Measurements from ENCODE around the gene CUL7.

The CUL7 gene

GRCh38 chr6:43076464-43077332, 23.0 kb upstream of the CUL7 start:
- no peak for DNase-seq

DNA sequence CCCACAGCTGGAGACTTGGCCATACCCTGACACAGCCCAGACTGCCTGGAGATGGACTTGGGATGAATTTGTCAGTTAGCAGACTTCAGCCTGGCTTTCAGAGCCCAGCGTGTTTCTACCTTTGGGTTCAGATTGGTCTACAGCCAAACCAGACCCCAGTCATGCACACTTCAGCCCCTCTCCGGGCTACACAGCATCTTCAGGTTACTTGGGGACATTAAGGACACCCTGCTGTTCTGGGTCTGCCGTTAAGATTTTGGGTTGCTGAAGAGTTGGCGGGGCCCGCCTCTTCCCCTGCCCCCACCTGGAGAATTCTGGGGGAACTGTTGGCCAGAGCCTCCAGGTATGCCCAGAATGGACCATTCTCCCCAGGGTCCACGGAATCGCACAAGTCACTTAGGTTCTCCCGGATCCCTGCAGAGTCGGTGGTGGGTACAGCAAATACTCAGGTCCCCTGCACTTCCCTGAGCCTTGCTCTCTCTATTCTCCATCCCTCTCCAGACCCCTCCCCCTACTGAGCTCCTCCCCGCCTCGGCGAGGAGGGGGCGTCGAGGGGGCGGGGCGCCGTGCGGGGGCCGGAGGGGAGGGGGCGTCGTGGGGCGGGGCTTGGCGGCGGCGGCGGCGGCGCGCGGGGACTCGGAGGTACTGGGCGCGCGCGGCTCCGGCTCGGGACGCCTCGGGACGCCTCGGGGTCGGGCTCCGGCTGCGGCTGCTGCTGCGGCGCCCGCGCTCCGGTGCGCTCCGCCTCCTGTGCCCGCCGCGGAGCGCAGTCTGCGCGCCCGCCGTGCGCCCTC, 22.2 kb upstream of the CUL7 start, which contains the start of gene PTK7:
Gene PTK7, plus strand, starts transcription at position 645 of the 794 bp plus-strand sequence. CDS start 175 bp downstream, outside the sequence.
- peak; percentile 19 for DNase-seq

- DNase-seq: no peak
Measured at GRCh38 chr6:43074847-43075669, 21.4 kb upstream of the CUL7 start.

DNA sequence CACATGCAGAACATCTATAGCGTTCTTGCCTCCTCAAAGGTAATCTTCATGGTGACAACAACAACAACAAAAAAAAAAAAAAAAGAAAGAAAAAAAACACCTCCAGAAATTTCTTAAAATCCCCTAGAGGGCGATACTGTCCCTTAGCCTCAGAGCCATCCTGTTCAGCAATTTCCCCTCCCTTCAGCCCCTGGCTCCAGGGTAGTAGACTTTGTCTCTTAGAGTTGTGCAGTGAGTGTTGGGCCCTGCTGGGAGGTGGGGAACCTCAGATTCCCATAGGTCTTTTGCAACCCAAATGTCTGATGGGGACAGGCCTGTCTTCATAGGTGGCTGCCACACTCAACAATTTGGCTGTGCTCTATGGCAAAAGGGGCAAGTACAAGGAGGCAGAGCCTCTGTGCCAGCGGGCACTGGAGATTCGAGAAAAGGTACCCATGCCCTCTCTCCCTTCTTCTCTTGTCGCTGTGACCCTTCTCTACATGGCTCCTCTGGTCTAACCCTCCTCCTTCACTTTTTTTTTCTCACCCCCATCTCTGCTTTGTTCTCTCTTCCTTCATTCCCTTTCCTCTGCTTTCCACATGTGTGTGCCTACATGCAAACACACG, 16.5 kb upstream of the CUL7 start:
- no peak for DNase-seq

DNA sequence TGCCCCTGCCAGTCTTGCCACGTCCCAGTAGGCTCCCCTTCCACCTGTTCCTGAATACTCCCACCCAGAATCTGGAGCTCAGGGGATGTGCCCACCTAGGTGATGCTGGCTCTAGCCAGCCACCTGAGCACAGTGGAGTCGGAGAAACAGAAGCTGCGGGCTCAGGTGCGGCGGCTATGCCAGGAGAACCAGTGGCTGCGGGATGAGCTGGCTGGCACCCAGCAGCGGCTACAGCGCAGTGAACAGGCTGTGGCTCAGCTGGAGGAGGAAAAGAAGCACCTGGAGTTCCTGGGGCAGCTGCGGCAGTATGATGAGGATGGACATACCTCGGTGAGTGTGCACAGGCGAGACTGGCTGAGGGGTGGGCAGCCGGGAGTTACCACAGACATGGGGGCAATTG, 9.2 kb upstream of the CUL7 start:
- DNase-seq: no peak

- DNase-seq: no peak
Measured at GRCh38 chr6:43061861-43062260, 8.2 kb upstream of the CUL7 start.

DNA sequence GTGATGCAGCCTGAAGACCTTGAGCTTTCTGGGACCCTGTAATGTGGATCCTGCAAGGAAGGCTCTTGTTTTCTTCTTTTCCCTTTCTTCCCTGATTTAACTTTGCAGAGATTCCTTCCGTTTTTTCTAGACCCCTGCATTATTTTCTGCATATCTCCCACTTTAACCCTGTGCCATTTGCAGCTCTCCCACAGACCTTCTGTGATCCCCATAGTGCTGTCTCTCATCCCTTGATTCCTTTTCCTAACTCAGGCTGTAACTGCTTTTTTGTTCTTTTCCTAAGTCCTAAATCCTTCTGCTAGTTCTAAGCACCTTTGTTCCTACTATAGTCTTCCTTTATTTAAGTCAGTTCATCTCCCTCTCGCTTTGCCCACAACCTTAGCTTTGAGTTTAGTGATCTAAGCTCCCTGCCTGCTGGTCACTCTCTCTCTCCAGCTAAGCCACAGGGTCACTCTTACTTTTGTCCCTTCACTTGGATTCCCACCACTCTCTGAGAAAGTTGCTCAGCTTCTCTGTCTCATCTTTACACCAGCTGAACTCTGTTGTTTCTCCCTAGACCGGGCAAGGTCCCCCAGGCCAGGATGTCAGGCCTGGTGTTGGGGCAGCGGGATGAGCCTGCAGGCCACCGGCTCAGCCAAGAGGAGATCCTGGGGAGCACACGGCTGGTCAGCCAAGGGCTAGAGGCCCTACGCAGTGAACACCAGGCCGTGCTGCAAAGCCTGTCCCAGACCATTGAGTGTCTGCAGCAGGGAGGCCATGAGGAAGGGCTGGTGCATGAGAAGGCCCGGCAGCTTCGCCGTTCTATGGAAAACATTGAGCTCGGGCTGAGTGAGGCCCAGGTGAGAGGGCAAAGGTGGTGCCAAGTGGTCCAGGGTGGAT, 7.3 kb upstream of the CUL7 start:
- no peak for DNase-seq

DNA sequence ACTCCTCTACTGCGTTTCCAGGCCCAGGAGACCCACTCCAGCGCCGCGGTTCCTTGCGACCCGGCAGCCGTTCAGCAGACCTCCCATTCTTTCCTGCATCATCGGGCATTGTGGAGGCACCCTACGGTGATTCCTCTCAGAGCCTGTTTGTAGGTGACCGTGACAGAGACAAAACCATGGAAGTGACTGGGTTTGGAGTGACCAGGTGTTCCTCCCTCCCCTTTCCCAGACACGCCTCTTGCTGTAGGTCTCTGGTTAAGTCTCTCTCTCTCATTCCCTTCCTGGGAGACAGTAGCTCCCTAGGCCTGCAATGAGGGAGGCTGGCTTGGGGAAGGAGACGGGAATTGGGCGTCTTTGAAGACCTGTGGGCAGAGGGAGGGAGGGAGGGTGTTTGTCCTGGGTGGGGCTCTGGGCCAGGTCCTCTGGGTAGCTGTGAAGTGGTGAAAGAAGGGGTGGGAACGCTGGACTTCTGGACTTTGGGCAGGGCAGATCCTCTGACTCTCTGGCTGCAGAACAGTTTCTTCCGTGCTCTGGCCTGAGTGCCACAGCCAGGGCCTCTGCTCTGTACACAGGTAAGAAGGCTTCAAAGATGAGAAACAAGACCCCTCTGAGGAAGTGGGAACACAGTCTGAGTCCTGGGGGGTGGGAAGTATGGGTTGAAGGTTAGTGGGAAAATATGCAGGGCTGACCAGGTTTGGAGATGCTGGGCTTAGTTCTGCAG, 6.5 kb upstream of the CUL7 start:
- no peak for DNase-seq

DNA sequence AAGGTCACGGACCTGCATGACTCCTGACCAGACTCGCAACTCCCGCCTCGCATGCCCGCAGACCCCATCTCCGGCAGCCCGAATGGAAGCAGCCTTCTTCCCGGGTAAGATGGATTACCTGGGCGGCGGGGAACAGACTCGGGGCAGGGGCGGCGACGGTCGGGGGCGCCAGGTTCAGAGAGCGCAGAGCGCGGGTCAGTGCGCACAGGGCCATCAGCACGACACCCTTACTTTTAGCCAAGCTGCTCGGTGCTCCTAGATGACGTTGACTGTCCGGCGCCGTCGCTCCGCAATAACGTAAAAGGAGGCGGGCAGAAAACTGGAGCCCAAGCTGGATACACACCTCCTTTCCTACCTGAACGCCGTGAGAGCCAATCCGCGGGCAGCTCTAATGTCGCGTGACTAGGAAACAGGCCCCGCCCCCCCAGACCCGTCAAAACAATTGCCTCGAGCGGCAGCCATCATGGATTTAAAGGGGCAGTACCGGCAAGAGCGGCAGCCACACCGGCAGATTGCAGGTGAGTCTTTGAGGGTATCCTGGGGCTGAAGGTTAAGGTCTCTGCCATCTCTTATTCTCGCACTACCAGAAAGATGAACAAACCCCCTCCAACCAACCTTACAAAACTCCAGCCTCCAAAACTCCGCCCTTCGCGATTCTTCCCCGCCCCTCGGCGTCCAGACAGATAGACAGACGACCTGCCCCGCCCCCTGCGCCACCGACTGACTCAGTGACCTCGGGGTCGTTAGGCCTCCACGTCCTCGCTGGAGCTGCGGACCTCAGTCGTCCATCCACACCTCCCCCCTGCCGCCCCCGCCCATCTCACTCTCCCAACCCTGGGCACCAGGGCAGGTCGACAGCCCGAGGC, 5.8 kb upstream of the CUL7 start, which contains the start of the genes KLC4 and MRPL2:
Gene KLC4, plus strand, starts transcription at position 464 of the 866 bp plus-strand sequence. CDS start 1,705 bp downstream, outside the sequence.
Gene MRPL2, minus strand, starts transcription at position 267 of the 866 bp plus-strand sequence. Its CDS starts 53 bp downstream, at position 214.
- DNase-seq: peak; percentile 98

- DNase-seq: no peak
Measured at GRCh38 chr6:43058531-43058930, 4.9 kb upstream of the CUL7 start.

DNA sequence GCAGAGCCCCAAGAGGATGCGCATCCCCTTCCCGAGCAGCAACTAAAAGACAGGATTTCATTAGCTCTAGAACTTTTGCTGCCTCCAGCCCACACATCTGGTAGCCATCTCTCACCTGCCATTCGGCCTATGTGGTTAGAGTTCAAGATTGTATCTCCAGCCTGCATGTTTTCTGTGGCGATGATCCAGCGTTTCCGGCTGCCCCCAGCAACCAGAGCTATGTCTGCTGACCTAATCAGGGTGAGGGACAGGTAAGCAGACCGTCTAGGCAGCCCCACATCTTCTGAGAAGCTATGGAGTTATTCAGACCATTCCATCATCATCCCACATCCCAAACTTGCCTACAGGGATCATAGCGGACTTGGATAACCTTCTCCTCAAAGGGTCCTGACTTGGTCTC, 2.3 kb upstream of the CUL7 start:
- no peak for DNase-seq

DNA sequence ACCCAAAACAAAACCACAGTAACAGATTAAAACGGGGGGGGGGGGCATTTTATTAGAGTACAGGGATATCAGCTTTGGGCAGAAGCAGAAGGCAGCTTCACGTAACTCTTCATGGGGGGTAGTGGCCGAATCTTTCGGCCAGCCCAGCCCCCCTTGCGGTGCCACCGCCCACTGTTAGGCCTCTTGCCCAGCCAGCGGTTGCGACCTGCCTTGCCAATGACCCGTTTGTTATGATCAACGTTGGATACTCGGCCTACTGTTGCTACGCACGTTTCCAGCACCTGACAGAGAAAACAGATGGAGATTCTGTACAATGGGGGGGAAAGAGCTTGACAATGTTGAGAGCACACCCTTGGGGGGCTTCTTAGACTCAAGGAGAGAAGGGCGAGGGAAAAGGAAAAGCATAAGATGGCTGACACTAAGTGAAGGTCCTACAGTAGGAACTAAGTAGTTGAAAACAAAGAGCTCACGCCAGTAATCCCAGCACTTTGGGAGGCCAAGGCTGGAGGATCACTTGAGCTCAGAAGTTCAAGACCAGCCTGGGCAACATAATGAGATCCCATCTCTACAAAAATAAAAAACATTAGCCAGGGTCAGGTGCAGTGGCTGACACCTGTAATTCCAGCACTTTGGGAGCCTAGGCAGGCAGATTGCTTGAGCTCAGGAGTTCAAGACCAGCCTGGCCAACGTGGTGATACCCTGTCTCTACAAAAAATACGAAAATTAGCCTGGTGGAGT, 724 bp upstream of the CUL7 start:
- no peak for DNase-seq

- peak; percentile 22 for DNase-seq
Measured at GRCh38 chr6:43052842-43053544, 658 bp downstream of the CUL7 start.

GRCh38 chr6:43052225-43052841, 1.3 kb downstream of the CUL7 start:
- no peak for DNase-seq

GRCh38 chr6:43050981-43051380, 2.7 kb downstream of the CUL7 start:
- DNase-seq: no peak

DNA sequence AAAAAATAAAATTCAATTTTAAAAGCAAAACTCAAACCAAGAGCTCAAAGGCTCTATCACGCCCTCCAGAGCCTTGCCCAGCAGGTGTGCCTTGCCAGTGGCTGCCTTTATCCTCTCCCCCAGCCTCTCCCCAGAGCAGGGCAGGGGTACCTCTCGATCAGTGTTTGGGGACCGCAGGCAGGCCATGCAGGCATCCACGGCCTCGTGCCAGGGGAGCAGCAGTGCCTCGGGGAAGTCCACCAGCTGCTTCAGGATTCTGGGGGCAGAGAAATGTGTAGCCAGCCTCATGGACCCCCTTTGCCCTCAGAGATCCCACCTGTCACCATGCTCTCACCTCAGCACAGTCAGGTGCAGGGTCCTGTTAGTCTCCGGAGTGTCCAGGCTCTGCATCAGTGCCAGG, 5.7 kb downstream of the CUL7 start:
- no peak for DNase-seq

DNA sequence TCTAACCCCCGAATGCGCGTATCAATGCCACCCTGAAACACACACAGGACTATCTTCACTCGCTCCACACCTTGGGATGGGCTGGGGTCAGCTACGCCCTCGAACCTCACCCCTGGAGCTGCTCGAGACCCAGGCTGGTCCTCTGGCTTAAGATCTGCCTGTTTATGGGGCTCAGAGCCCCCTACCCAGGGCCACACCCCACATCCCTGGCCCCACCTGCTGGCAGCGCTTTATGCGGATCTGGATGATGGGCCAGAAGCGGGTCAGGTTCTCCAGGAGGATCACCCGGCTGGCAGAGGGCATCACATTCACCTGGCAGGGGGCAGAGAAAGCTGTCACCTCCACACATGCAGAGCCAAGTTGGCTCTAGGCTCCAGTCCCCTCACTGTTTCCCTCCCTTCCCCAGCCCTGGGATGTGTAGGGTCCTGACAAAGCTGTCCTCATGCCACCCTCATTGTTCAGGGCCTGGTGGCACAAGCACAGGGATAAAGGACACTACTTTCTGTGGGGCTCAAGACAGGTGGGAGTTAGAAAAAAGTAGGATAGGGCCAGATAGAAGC, 8.2 kb downstream of the CUL7 start:
- DNase-seq: no peak

Data from activated naive CD4-positive, alpha-beta T cell treated with Interleukin-2 at 50 U/mL for 16 hours (primary cell).